NCI-H748 (cell line): ENCODE results near the gene ZNF570.

Experiments used
- DNase-seq: peaks from one replicate; lab custom pipeline; 2025; ENCODE audit not compliant: unreplicated experiment; lab: John Stamatoyannopoulos, UW

ZNF570 gene

GRCh38 chr19:37468961-37469777 is at the start of gene ZNF570:
TSS of gene ZNF570 (plus strand) at chr19:37469356. CDS start at chr19:37470355, 999 bp downstream.
- peak; percentile 96 for DNase-seq

- DNase-seq: no peak
These were observed 16.5 kb upstream of the ZNF570 start for GRCh38 chr19:37452500-37453245.

- DNase-seq: no peak
These were observed 2.8 kb upstream of the ZNF570 start for GRCh38 chr19:37466277-37466797.

GRCh38 chr19:37466798-37467607 is 2.2 kb upstream of the ZNF570 start, which contains the start of gene ZNF569:
TSS of gene ZNF569 (minus strand) at chr19:37467444. CDS start at chr19:37444921, 22,523 bp downstream.
- DNase-seq: peak; percentile 98

- DNase-seq: no peak
These were observed 1.5 kb upstream of the ZNF570 start for GRCh38 chr19:37467608-37468090.

- DNase-seq: no peak
These were observed 1.1 kb downstream of the ZNF570 start for GRCh38 chr19:37470216-37470615.

- no peak for DNase-seq
These were observed 3.0 kb downstream of the ZNF570 start for GRCh38 chr19:37472165-37472564.

GRCh38 chr19:37484406-37485168 is 15.4 kb downstream of the ZNF570 start:
- DNase-seq: no peak

GRCh38 chr19:37492213-37492612 is 23.1 kb downstream of the ZNF570 start:
- no peak for DNase-seq

GRCh38 chr19:37505958-37506386 is 36.8 kb downstream of the ZNF570 start:
- DNase-seq: no peak

- peak; percentile 96 for DNase-seq
These were observed 37.4 kb downstream of the ZNF570 start, which contains the start of gene ZNF793 for GRCh38 chr19:37506387-37507166. TSS of gene ZNF793 (plus strand) at chr19:37506939. CDS start at chr19:37523440, 16,501 bp downstream.

GRCh38 chr19:37507167-37507464 is 38.0 kb downstream of the ZNF570 start:
- DNase-seq: no peak

- DNase-seq: no peak
These were observed 42.0 kb downstream of the ZNF570 start for GRCh38 chr19:37511186-37511585.

- DNase-seq: no peak
These were observed 42.7 kb downstream of the ZNF570 start for GRCh38 chr19:37511821-37512220.

- no peak for DNase-seq
These were observed 44.2 kb downstream of the ZNF570 start for GRCh38 chr19:37513397-37513796.

- DNase-seq: no peak
These were observed 50.7 kb downstream of the ZNF570 start for GRCh38 chr19:37519890-37520289.

- DNase-seq: no peak
These were observed 68.3 kb downstream of the ZNF570 start for GRCh38 chr19:37537391-37537947.
